ENCODE results near the gene ROBO2. TPM values are rescaled to one million over a fixed set of nuclear protein-coding genes. Genes with fewer than 3 reads are reported as not detected.

Gene ROBO2
- total and polyA plus RNA-seq, 7 donors, result 0.23 to 2.9 (median 0.38) TPM; not detected in 1

DNA sequence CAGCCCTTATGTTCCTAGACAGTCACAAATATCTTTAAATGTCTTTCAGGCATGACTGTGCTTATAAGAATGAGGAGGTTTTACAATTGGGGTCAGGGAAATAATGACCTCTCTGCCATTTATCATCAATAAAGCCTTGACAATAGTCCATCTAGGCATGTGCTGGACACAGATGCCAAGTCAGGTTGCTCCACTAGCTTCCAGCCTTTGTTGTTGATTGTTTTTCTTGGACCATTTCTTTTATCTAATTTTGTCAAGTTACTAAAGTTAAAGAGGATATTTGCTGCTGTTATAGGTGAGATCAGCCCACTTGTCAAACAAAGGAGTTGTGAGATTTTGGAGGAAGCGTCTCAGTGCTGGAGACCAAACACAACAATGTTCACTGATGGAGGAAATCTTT lies 628.0 kb downstream of the ROBO2 start:
- 29 to 34% methylated on average over 1 of the region's 1 CpG for WGBS, 2 donors
- Histone ChIP-seq H3K27ac (no peak overlapping the region), H3K4me3 (no peak overlapping the region), H3K36me3 (no peaks in the 10 kb centered on the region), H3K4me1 (no peaks in the 10 kb centered on the region), H3K27me3 (no peaks in the 10 kb centered on the region), H3K9me3 (no peaks in the 10 kb centered on the region)
- DNase-seq, result no peak
- no peak for TF ChIP-seq POLR2A (IDR thresholded peaks at IDR 0.05)
- TF ChIP-seq, protein P1, sequence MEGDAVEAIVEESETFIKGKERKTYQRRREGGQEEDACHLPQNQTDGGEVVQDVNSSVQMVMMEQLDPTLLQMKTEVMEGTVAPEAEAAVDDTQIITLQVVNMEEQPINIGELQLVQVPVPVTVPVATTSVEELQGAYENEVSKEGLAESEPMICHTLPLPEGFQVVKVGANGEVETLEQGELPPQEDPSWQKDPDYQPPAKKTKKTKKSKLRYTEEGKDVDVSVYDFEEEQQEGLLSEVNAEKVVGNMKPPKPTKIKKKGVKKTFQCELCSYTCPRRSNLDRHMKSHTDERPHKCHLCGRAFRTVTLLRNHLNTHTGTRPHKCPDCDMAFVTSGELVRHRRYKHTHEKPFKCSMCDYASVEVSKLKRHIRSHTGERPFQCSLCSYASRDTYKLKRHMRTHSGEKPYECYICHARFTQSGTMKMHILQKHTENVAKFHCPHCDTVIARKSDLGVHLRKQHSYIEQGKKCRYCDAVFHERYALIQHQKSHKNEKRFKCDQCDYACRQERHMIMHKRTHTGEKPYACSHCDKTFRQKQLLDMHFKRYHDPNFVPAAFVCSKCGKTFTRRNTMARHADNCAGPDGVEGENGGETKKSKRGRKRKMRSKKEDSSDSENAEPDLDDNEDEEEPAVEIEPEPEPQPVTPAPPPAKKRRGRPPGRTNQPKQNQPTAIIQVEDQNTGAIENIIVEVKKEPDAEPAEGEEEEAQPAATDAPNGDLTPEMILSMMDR (IDR thresholded peaks at IDR 0.05), result no peak
- no peak for TF ChIP-seq EP300 (IDR thresholded peaks at IDR 0.05)
- intact Hi-C loops (cut with DNase I), result no loop called here

DNA sequence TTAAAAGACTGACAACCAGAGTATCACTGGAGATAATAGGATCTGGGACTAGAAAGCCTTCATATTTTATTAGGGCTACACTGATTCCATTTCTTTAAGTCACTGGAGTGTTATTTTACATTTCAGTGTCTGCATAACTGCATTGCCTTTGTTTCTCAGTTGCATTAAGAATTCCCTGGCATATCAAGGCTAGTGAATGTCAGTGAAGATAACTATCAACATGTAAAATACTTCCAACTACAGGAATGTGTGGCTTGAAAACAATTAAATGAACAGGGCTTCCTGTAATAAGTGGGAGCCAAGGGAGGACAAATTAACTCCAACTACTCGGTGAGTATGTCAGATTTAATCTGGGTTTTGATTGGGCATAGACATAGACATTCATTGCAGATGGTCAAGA lies 628.5 kb downstream of the ROBO2 start:
- H3K27me3 ChIP-seq, result no peaks in the 10 kb centered on the region
- no peak overlapping the region for H3K27ac ChIP-seq
- 51 to 73% methylated on average over 1 of the region's 1 CpG for WGBS, 2 donors
- TF ChIP-seq POLR2A (IDR thresholded peaks at IDR 0.05), result no peak
- no peak for TF ChIP-seq POLR2AphosphoS5 (IDR thresholded peaks at IDR 0.05)
- TF ChIP-seq EP300 (IDR thresholded peaks at IDR 0.05), result no peak
- TF ChIP-seq, protein P1 (IDR thresholded peaks at IDR 0.05), result no peak
- H3K36me3 ChIP-seq, result no peaks in the 10 kb centered on the region
- DNase-seq, result no peak
- H3K4me3 ChIP-seq, result no peak overlapping the region
- intact Hi-C loops (cut with DNase I), result no loop called here
- no peaks in the 10 kb centered on the region for H3K4me1 ChIP-seq
- no peaks in the 10 kb centered on the region for H3K9me3 ChIP-seq

DNA sequence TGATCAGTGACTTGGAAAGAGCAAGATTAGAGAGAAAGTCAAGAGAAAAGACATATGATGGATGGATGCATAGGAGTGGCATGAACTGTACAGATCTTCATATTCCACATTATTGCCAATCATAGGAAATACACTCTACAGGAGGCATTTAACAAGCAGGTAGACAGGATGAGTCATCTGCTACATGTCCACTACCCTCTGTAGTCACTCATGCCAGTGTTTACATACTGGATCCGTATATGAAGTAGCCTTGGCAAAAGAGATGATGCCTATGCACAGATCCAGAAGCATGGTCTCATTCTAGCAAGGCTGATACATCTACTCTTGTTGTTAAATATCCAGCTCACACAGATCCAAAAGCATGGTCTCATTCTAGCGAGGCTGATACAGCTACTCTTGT lies 632.1 kb downstream of the ROBO2 start:
- TF ChIP-seq, protein P1 (IDR thresholded peaks at IDR 0.05), result no peak
- TF ChIP-seq POLR2A (IDR thresholded peaks at IDR 0.05) (no peak), EP300 (IDR thresholded peaks at IDR 0.05) (no peak), POLR2AphosphoS5 (IDR thresholded peaks at IDR 0.05) (no peak)
- Histone ChIP-seq H3K36me3 (no peaks in the 10 kb centered on the region), H3K4me1 (no peaks in the 10 kb centered on the region), H3K9me3 (no peaks in the 10 kb centered on the region), H3K27me3 (no peaks in the 10 kb centered on the region), H3K27ac (no peak overlapping the region), H3K4me3 (no peak overlapping the region)
- DNase-seq, result no peak
- WGBS, 2 donors, result 77 to 85% methylated on average over 2 of the region's 2 CpGs
- intact Hi-C loops (cut with DNase I), result no loop called here

DNA sequence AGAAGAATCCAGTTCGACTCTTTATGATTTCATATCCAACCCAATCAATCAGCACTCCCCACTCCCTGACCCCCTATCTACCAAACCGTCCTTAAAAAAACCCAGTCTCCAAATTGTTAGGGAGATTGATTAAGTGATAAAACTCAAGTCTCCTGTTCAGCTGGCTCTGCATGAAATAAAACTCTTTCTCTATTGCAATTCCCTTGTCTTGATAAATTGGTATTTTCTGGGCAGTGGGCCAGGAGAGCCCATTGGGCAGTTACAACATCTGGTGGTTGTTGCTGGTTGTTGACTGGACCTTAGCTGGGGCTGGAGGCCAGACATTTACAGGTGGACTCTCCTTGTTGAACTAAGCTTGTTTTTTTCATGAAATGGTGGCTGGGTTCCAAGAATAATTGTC lies 642.3 kb downstream of the ROBO2 start:
- H3K4me1 ChIP-seq, result no peaks in the 10 kb centered on the region
- no peaks in the 10 kb centered on the region for H3K27me3 ChIP-seq
- no peak for DNase-seq
- H3K4me3 ChIP-seq, result no peak overlapping the region
- intact Hi-C loops (cut with DNase I), result no loop called here
- no peak overlapping the region for H3K27ac ChIP-seq
- H3K36me3 ChIP-seq, result no peaks in the 10 kb centered on the region
- H3K9me3 ChIP-seq, result peaks cover 0 to 8% (median 3%) of the 10 kb centered on the region in 4 donors
- TF ChIP-seq POLR2AphosphoS5 (IDR thresholded peaks at IDR 0.05), result no peak
- TF ChIP-seq, protein P1 (IDR thresholded peaks at IDR 0.05), result no peak
- TF ChIP-seq POLR2A (IDR thresholded peaks at IDR 0.05), result no peak
- no peak for TF ChIP-seq EP300 (IDR thresholded peaks at IDR 0.05)
- WGBS, 2 donors, result 82 to 86% methylated on average over 2 of the region's 2 CpGs

DNA sequence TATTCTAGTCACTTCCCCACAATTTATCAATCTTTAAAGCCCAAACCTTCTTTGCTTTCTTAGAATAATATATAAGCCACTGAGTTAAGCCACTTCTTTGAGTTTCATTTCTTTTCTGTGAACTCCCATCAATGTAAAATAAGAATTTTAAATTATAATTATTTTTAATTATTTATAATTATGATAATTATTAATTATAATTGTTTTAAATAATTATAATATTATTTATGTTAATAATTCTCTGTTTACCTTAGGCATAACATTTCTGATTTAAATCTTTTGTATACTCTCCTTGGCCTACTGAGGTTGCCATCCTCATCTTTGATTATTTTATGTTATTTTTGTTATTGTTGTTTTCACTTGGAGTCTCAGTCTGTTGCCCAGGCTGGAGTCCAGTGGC lies 644.2 kb downstream of the ROBO2 start:
- no peaks in the 10 kb centered on the region for H3K4me1 ChIP-seq
- no peaks in the 10 kb centered on the region for H3K36me3 ChIP-seq
- no peak overlapping the region for H3K4me3 ChIP-seq
- no peaks in the 10 kb centered on the region for H3K27me3 ChIP-seq
- TF ChIP-seq POLR2A (IDR thresholded peaks at IDR 0.05) (no peak), POLR2AphosphoS5 (IDR thresholded peaks at IDR 0.05) (no peak), EP300 (IDR thresholded peaks at IDR 0.05) (no peak)
- TF ChIP-seq, protein P1 (IDR thresholded peaks at IDR 0.05), result no peak
- no peak overlapping the region for H3K27ac ChIP-seq
- no peak for DNase-seq
- intact Hi-C loops (cut with DNase I), result no loop called here
- H3K9me3 ChIP-seq, result peaks cover 0 to 8% (median 3%) of the 10 kb centered on the region in 4 donors
